ENCODE measurements around the gene PCDHGB6.
"Not testable (repeated sequence)": the region's sequence is repeated elsewhere in the genome, so short reads cannot be mapped to it uniquely, and the experiment has no call there.

Gene PCDHGB6

GRCh38 chr5:141407790-141408505 is at the start of gene PCDHGB6:
TSS of gene PCDHGB6 (plus strand) at chr5:141408021. CDS start at chr5:141408203, 182 bp downstream.
- H3K27me3 ChIP-seq (ENCODE audit: control insufficient read depth in 5 of 5, insufficient read depth in 4 of 5, low read length in 5 of 5): peaks cover 0 to 10% (median 5%) of the 10 kb centered on the region in 5 donors
- peaks cover 0 to 18% (median 16%) of the 10 kb centered on the region in 5 donors for H3K4me1 ChIP-seq (ENCODE audit: control insufficient read depth in 5 of 5, insufficient read depth in 5 of 5, low read length in 5 of 5)
- peak within 1 kb of the TSS in 1 of 5 donors; percentile 41 for H3K9ac ChIP-seq (ENCODE audit: low read length in 5 of 5)
- not testable (repeated sequence) for H3K36me3 ChIP-seq (ENCODE audit: control insufficient read depth in 5 of 5, insufficient read depth in 5 of 5, low read length in 5 of 5); H3K27ac ChIP-seq (ENCODE audit: low read depth, low read length)
- peaks cover 43 to 72% (median 65%) of the 10 kb centered on the region in 5 donors for H3K9me3 ChIP-seq (ENCODE audit: control insufficient read depth in 5 of 5, low read length in 5 of 5)
- peak within 1 kb of the TSS; percentile 51 to 59 (median 53) for H3K4me3 ChIP-seq (ENCODE audit: low read depth in 1 of 5, low read length in 5 of 5)

- H3K4me1 ChIP-seq (ENCODE audit: control insufficient read depth in 5 of 5, insufficient read depth in 5 of 5, low read length in 5 of 5): peaks cover 0 to 11% (median 7%) of the 10 kb centered on the region in 5 donors
- H3K36me3 ChIP-seq (ENCODE audit: control insufficient read depth in 5 of 5, insufficient read depth in 5 of 5, low read length in 5 of 5): no peaks in the 10 kb centered on the region
- peak within 1 kb of the TSS; percentile 27 to 63 (median 47) for H3K4me3 ChIP-seq (ENCODE audit: low read depth in 1 of 5, low read length in 5 of 5)
- no peak within 1 kb of the TSS for H3K9ac ChIP-seq (ENCODE audit: low read length in 5 of 5)
- peaks cover 0 to 12% (median 5%) of the 10 kb centered on the region in 5 donors for H3K27me3 ChIP-seq (ENCODE audit: control insufficient read depth in 5 of 5, insufficient read depth in 4 of 5, low read length in 5 of 5)
- no peak within 1 kb of the TSS for H3K27ac ChIP-seq (ENCODE audit: low read depth, low read length)
- H3K9me3 ChIP-seq (ENCODE audit: control insufficient read depth in 5 of 5, low read length in 5 of 5): peaks cover 56 to 86% (median 78%) of the 10 kb centered on the region in 5 donors
These were observed 47.9 kb upstream of the PCDHGB6 start, which contains the start of gene PCDHGB2 for GRCh38 chr5:141359790-141360426. TSS of gene PCDHGB2 (plus strand) at chr5:141359994. CDS start at chr5:141360136, 142 bp downstream.

DNA sequence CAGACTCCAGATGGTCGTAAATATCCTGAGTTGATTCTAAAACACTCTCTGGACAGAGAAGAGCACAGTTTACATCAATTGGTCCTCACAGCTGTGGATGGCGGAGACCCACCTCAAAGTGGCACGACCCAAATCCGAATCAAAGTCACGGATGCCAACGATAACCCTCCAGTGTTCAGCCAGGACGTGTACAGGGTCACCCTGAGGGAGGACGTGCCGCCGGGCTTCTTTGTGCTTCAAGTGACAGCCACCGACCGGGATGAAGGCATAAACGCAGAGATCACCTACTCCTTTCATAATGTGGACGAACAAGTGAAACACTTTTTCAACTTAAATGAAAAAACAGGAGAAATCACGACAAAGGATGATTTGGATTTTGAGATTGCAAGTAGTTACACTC is 47.1 kb upstream of the PCDHGB6 start:
- H3K36me3 ChIP-seq (ENCODE audit: control insufficient read depth in 5 of 5, insufficient read depth in 5 of 5, low read length in 5 of 5): no peaks in the 10 kb centered on the region

GRCh38 chr5:141362719-141363118 is 45.1 kb upstream of the PCDHGB6 start:
- Histone ChIP-seq H3K36me3 (ENCODE audit: control insufficient read depth in 5 of 5, insufficient read depth in 5 of 5, low read length in 5 of 5) (no peaks in the 10 kb centered on the region), H3K4me1 (ENCODE audit: control insufficient read depth in 5 of 5, insufficient read depth in 5 of 5, low read length in 5 of 5) (peaks cover 0 to 3% (median 0%) of the 10 kb centered on the region in 5 donors), H3K9me3 (ENCODE audit: control insufficient read depth in 5 of 5, low read length in 5 of 5) (peaks cover 48 to 79% (median 74%) of the 10 kb centered on the region in 5 donors), H3K4me3 (ENCODE audit: low read depth in 1 of 5, low read length in 5 of 5) (peak overlapping the region in 3 of 5 donors; percentile 20 to 49 (median 38)), H3K9ac (ENCODE audit: low read length in 5 of 5) (no peak overlapping the region), H3K27me3 (ENCODE audit: control insufficient read depth in 5 of 5, insufficient read depth in 4 of 5, low read length in 5 of 5) (peaks cover 0 to 16% (median 11%) of the 10 kb centered on the region in 5 donors), H3K27ac (ENCODE audit: low read depth, low read length) (no peak overlapping the region)

More for the DNA sequence above, 47.1 kb upstream of the PCDHGB6 start:
- Histone ChIP-seq H3K27me3 (ENCODE audit: control insufficient read depth in 5 of 5, insufficient read depth in 4 of 5, low read length in 5 of 5) (peaks cover 0 to 15% (median 5%) of the 10 kb centered on the region in 5 donors), H3K27ac (ENCODE audit: low read depth, low read length) (no peak overlapping the region), H3K9me3 (ENCODE audit: control insufficient read depth in 5 of 5, low read length in 5 of 5) (peaks cover 57 to 88% (median 79%) of the 10 kb centered on the region in 5 donors), H3K9ac (ENCODE audit: low read length in 5 of 5) (no peak overlapping the region), H3K4me3 (ENCODE audit: low read depth in 1 of 5, low read length in 5 of 5) (peak overlapping the region; percentile 18 to 63 (median 47)), H3K4me1 (ENCODE audit: control insufficient read depth in 5 of 5, insufficient read depth in 5 of 5, low read length in 5 of 5) (peaks cover 0 to 3% (median 0%) of the 10 kb centered on the region in 5 donors)

- H3K4me3 ChIP-seq (ENCODE audit: low read depth in 1 of 5, low read length in 5 of 5): peak within 1 kb of the TSS; percentile 46 to 61 (median 50)
These were observed 43.7 kb upstream of the PCDHGB6 start, which contains the start of gene PCDHGA5 for GRCh38 chr5:141363952-141364660. TSS of gene PCDHGA5 (plus strand) at chr5:141364162. CDS start at chr5:141364331, 169 bp downstream.

GRCh38 chr5:141366016-141366896 is 41.6 kb upstream of the PCDHGB6 start:
- H3K36me3 ChIP-seq (ENCODE audit: control insufficient read depth in 5 of 5, insufficient read depth in 5 of 5, low read length in 5 of 5): no peaks in the 10 kb centered on the region
- peak overlapping the region in 4 of 5 donors; percentile 13 to 61 (median 32) for H3K4me3 ChIP-seq (ENCODE audit: low read depth in 1 of 5, low read length in 5 of 5)
- peaks cover 48 to 77% (median 67%) of the 10 kb centered on the region in 5 donors for H3K9me3 ChIP-seq (ENCODE audit: control insufficient read depth in 5 of 5, low read length in 5 of 5)
- no peak overlapping the region for H3K27ac ChIP-seq (ENCODE audit: low read depth, low read length)
- no peak overlapping the region for H3K9ac ChIP-seq (ENCODE audit: low read length in 5 of 5)
- peaks cover 0 to 17% (median 11%) of the 10 kb centered on the region in 5 donors for H3K27me3 ChIP-seq (ENCODE audit: control insufficient read depth in 5 of 5, insufficient read depth in 4 of 5, low read length in 5 of 5)
- H3K4me1 ChIP-seq (ENCODE audit: control insufficient read depth in 5 of 5, insufficient read depth in 5 of 5, low read length in 5 of 5): peaks cover 0 to 5% (median 0%) of the 10 kb centered on the region in 5 donors

More at GRCh38 chr5:141363952-141364660, 43.7 kb upstream of the PCDHGB6 start, which contains the start of gene PCDHGA5:
- peaks cover 0 to 16% (median 11%) of the 10 kb centered on the region in 5 donors for H3K27me3 ChIP-seq (ENCODE audit: control insufficient read depth in 5 of 5, insufficient read depth in 4 of 5, low read length in 5 of 5)
- peaks cover 46 to 76% (median 68%) of the 10 kb centered on the region in 5 donors for H3K9me3 ChIP-seq (ENCODE audit: control insufficient read depth in 5 of 5, low read length in 5 of 5)
- H3K9ac ChIP-seq (ENCODE audit: low read length in 5 of 5): no peak within 1 kb of the TSS
- peaks cover 0 to 3% (median 0%) of the 10 kb centered on the region in 5 donors for H3K4me1 ChIP-seq (ENCODE audit: control insufficient read depth in 5 of 5, insufficient read depth in 5 of 5, low read length in 5 of 5)
- H3K36me3 ChIP-seq (ENCODE audit: control insufficient read depth in 5 of 5, insufficient read depth in 5 of 5, low read length in 5 of 5): no peaks in the 10 kb centered on the region
- H3K27ac ChIP-seq (ENCODE audit: low read depth, low read length): no peak within 1 kb of the TSS

DNA sequence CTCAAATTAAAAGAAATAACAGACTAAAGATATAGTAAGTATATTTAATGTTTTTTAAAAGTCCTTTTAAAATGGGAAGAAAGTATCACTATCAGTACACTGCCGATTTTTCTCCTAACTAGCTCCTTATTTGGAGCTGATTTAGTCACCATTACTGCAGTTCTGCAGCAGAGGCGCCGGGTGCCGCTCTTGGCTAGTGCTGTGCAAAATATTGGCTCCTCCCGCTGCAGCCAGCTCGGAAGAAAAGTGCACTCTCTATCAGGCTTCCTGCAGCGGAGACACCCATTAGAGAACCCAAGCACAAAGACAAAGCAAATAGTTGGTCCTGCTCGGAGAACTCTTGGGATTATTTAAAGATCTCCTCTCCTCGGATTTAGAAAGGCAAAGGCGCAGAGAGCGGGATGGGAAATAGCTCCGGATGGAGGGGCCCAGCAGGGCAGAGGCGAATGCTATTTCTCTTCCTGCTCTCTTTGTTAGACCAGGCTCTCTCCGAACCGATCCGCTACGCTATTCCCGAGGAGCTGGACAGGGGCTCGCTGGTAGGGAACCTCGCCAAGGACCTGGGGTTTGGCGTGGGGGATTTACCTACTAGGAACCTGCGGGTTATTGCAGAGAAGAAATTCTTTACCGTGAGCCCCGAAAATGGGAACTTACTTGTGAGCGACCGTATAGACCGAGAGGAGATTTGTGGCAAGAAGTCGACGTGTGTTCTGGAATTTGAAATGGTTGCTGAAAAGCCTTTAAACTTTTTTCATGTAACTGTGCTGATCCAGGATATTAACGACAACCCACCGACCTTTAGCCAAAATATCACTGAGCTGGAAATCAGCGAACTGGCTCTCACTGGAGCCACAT is 37.6 kb upstream of the PCDHGB6 start, which contains the start of gene PCDHGB3:
TSS of gene PCDHGB3 (plus strand) at position 249 of the 855 bp plus-strand sequence. CDS start at position 402, 153 bp downstream.
- H3K27me3 ChIP-seq (ENCODE audit: control insufficient read depth in 5 of 5, insufficient read depth in 4 of 5, low read length in 5 of 5): peaks cover 0 to 19% (median 16%) of the 10 kb centered on the region in 5 donors
- peaks cover 52 to 77% (median 70%) of the 10 kb centered on the region in 5 donors for H3K9me3 ChIP-seq (ENCODE audit: control insufficient read depth in 5 of 5, low read length in 5 of 5)
- H3K36me3 ChIP-seq (ENCODE audit: control insufficient read depth in 5 of 5, insufficient read depth in 5 of 5, low read length in 5 of 5): no peaks in the 10 kb centered on the region
- H3K4me3 ChIP-seq (ENCODE audit: low read depth in 1 of 5, low read length in 5 of 5): peak within 1 kb of the TSS; percentile 41 to 74 (median 54)
- no peak within 1 kb of the TSS for H3K27ac ChIP-seq (ENCODE audit: low read depth, low read length)
- no peak within 1 kb of the TSS for H3K9ac ChIP-seq (ENCODE audit: low read length in 5 of 5)
- H3K4me1 ChIP-seq (ENCODE audit: control insufficient read depth in 5 of 5, insufficient read depth in 5 of 5, low read length in 5 of 5): peaks cover 0 to 5% (median 0%) of the 10 kb centered on the region in 5 donors
